ENCODE data around the gene RCC1. TPM values are rescaled to one million over a fixed set of nuclear protein-coding genes. Genes with fewer than 3 reads are reported as not detected.
"Not testable (repeated sequence)": the region's sequence is repeated elsewhere in the genome, so short reads cannot be mapped to it uniquely, and the experiment has no call there.

Gene RCC1
- total and polyA plus RNA-seq, 2 experiments from 2014 or later, result 15.7 to 37.3 TPM

- 14% methylated on average over 10 of the region's 10 CpGs for WGBS (ENCODE audit: low lambda C conversion rate, missing lambda C conversion rate)
- peak overlapping the region; percentile 25 for H3K27ac ChIP-seq
These were observed 19.3 kb downstream of the RCC1 start for GRCh38 chr1:28525002-28525642.

GRCh38 chr1:28526886-28527285 lies 21.0 kb downstream of the RCC1 start:
- H3K4me2 ChIP-seq, result no peak overlapping the region

More at GRCh38 chr1:28525002-28525642, 19.3 kb downstream of the RCC1 start:
- H4K20me1 ChIP-seq (ENCODE audit: insufficient read depth, poor library complexity, severe bottlenecking); H3K36me3 ChIP-seq (replicated peaks; ENCODE audit: insufficient read depth, low read depth); DNase-seq (ENCODE audit: low spot score); H3K4me3 ChIP-seq; H3K4me1 ChIP-seq (ENCODE audit: insufficient read depth); H2AFZ ChIP-seq; H3K9me3 ChIP-seq (ENCODE audit: low read depth); H3K27me3 ChIP-seq; H3K9me2 ChIP-seq (replicated peaks; ENCODE audit: insufficient read depth): not testable (repeated sequence)
- Histone ChIP-seq H3K79me2 (peaks cover 63% of the 10 kb centered on the region), H3K4me2 (peak overlapping the region; percentile 41)

GRCh38 chr1:28530456-28530855 lies 24.6 kb downstream of the RCC1 start:
- no peaks in the 10 kb centered on the region for H3K36me3 ChIP-seq (replicated peaks; ENCODE audit: insufficient read depth, low read depth)
- peaks cover under 1% of the 10 kb centered on the region for H3K4me1 ChIP-seq (ENCODE audit: insufficient read depth)
- H2AFZ ChIP-seq, result no peak overlapping the region
- no peak overlapping the region for H3K4me2 ChIP-seq
- no peaks in the 10 kb centered on the region for H3K27me3 ChIP-seq
- H3K79me2 ChIP-seq, result peaks cover 24% of the 10 kb centered on the region
- no peaks in the 10 kb centered on the region for H4K20me1 ChIP-seq (ENCODE audit: insufficient read depth, poor library complexity, severe bottlenecking)
- H3K27ac ChIP-seq, result no peak overlapping the region
- TF ChIP-seq EZH2phosphoT487 (IDR thresholded peaks at IDR 0.05; ENCODE audit: low read depth, severe bottlenecking, unreplicated experiment) (no peak), EZH2 (IDR thresholded peaks at IDR 0.05; ENCODE audit: borderline replicate concordance) (no peak), CTCF (IDR thresholded peaks at IDR 0.05; ENCODE audit: poor library complexity) (no peak)
- H3K4me3 ChIP-seq, result no peak overlapping the region
- H3K9me2 ChIP-seq (replicated peaks; ENCODE audit: insufficient read depth), result no peaks in the 10 kb centered on the region
- DNase-seq (ENCODE audit: low spot score), result no peak
- 95% methylated on average over 25 of the region's 31 CpGs for WGBS (ENCODE audit: low lambda C conversion rate, missing lambda C conversion rate)
- H3K9me3 ChIP-seq (ENCODE audit: low read depth), result no peaks in the 10 kb centered on the region

More at GRCh38 chr1:28526886-28527285, 21.0 kb downstream of the RCC1 start:
- no peak overlapping the region for H2AFZ ChIP-seq
- no peaks in the 10 kb centered on the region for H3K36me3 ChIP-seq (replicated peaks; ENCODE audit: insufficient read depth, low read depth)
- no peak for TF ChIP-seq EZH2phosphoT487 (IDR thresholded peaks at IDR 0.05; ENCODE audit: low read depth, severe bottlenecking, unreplicated experiment)
- no peak for TF ChIP-seq EZH2 (IDR thresholded peaks at IDR 0.05; ENCODE audit: borderline replicate concordance)
- no peak for TF ChIP-seq CTCF (IDR thresholded peaks at IDR 0.05; ENCODE audit: poor library complexity)
- no peak overlapping the region for H3K27ac ChIP-seq
- DNase-seq (ENCODE audit: low spot score), result no peak
- H3K9me2 ChIP-seq (replicated peaks; ENCODE audit: insufficient read depth), result no peaks in the 10 kb centered on the region
- H3K4me3 ChIP-seq, result no peak overlapping the region
- no peaks in the 10 kb centered on the region for H4K20me1 ChIP-seq (ENCODE audit: insufficient read depth, poor library complexity, severe bottlenecking)
- peaks cover 49% of the 10 kb centered on the region for H3K79me2 ChIP-seq
- H3K4me1 ChIP-seq (ENCODE audit: insufficient read depth), result peaks cover 3% of the 10 kb centered on the region
- 89% methylated on average over 8 of the region's 9 CpGs for WGBS (ENCODE audit: low lambda C conversion rate, missing lambda C conversion rate)
- no peaks in the 10 kb centered on the region for H3K9me3 ChIP-seq (ENCODE audit: low read depth)
- H3K27me3 ChIP-seq, result no peaks in the 10 kb centered on the region

- Histone ChIP-seq H3K4me2 (no peak overlapping the region), H3K27ac (no peak overlapping the region), H4K20me1 (ENCODE audit: insufficient read depth, poor library complexity, severe bottlenecking) (no peaks in the 10 kb centered on the region), H3K9me2 (replicated peaks; ENCODE audit: insufficient read depth) (no peaks in the 10 kb centered on the region), H3K79me2 (no peaks in the 10 kb centered on the region), H3K27me3 (no peaks in the 10 kb centered on the region), H3K4me1 (ENCODE audit: insufficient read depth) (no peaks in the 10 kb centered on the region), H2AFZ (no peak overlapping the region), H3K36me3 (replicated peaks; ENCODE audit: insufficient read depth, low read depth) (no peaks in the 10 kb centered on the region), H3K4me3 (no peak overlapping the region), H3K9me3 (ENCODE audit: low read depth) (no peaks in the 10 kb centered on the region)
- WGBS (ENCODE audit: low lambda C conversion rate, missing lambda C conversion rate), result over 99% methylated on average over 6 of the region's 6 CpGs
- no peak for TF ChIP-seq EZH2phosphoT487 (IDR thresholded peaks at IDR 0.05; ENCODE audit: low read depth, severe bottlenecking, unreplicated experiment)
- DNase-seq (ENCODE audit: low spot score), result no peak
These were observed 28.8 kb downstream of the RCC1 start for GRCh38 chr1:28534671-28535070.
